ENCODE data around the gene TSPAN7. TPM values are rescaled to one million over a fixed set of nuclear protein-coding genes. Genes with fewer than 3 reads are reported as not detected.

The TSPAN7 gene
- total RNA-seq, 1 donor from 2014 or later: 122 TPM

GRCh38 chrX:38607976-38608375 lies 46.6 kb downstream of the TSPAN7 start:
- no peaks in the 10 kb centered on the region for H3K36me3 ChIP-seq
- no peaks in the 10 kb centered on the region for H3K9me3 ChIP-seq
- intact Hi-C loops (cut with DNase I): no loop called here
- H3K27me3 ChIP-seq: no peaks in the 10 kb centered on the region
- H3K27ac ChIP-seq: no peak overlapping the region
- no peak overlapping the region for H3K4me3 ChIP-seq
- H3K4me1 ChIP-seq: no peaks in the 10 kb centered on the region
- DNase-seq (ENCODE audit: low spot score in 2 of 2): no peak
- no peak for TF ChIP-seq CTCF (IDR thresholded peaks at IDR 0.05)

- intact Hi-C loops (cut with DNase I): no loop called here
- Histone ChIP-seq H3K4me3 (no peak overlapping the region), H3K36me3 (no peaks in the 10 kb centered on the region), H3K27ac (no peak overlapping the region), H3K27me3 (no peaks in the 10 kb centered on the region), H3K4me1 (no peaks in the 10 kb centered on the region), H3K9me3 (no peaks in the 10 kb centered on the region)
- DNase-seq (ENCODE audit: low spot score in 2 of 2): no peak
- TF ChIP-seq CTCF (IDR thresholded peaks at IDR 0.05): no peak
These were observed 49.5 kb downstream of the TSPAN7 start for GRCh38 chrX:38610849-38611248.

- Histone ChIP-seq H3K27ac (no peak overlapping the region), H3K27me3 (no peaks in the 10 kb centered on the region), H3K4me3 (no peak overlapping the region), H3K36me3 (no peaks in the 10 kb centered on the region), H3K9me3 (no peaks in the 10 kb centered on the region), H3K4me1 (no peaks in the 10 kb centered on the region)
- DNase-seq (ENCODE audit: low spot score in 2 of 2): no peak
- no peak for TF ChIP-seq CTCF (IDR thresholded peaks at IDR 0.05)
- intact Hi-C loops (cut with DNase I): no loop called here
These were observed 50.9 kb downstream of the TSPAN7 start for GRCh38 chrX:38612281-38612680.

GRCh38 chrX:38614485-38614884 lies 53.1 kb downstream of the TSPAN7 start:
- no peak for DNase-seq (ENCODE audit: low spot score in 2 of 2)
- Histone ChIP-seq H3K9me3 (no peaks in the 10 kb centered on the region), H3K4me3 (no peak overlapping the region), H3K36me3 (no peaks in the 10 kb centered on the region), H3K27ac (no peak overlapping the region), H3K4me1 (no peaks in the 10 kb centered on the region), H3K27me3 (no peaks in the 10 kb centered on the region)
- no peak for TF ChIP-seq CTCF (IDR thresholded peaks at IDR 0.05)
- intact Hi-C loops (cut with DNase I): no loop called here

- Histone ChIP-seq H3K4me3 (no peak overlapping the region), H3K27me3 (no peaks in the 10 kb centered on the region), H3K9me3 (no peaks in the 10 kb centered on the region), H3K4me1 (no peaks in the 10 kb centered on the region), H3K36me3 (no peaks in the 10 kb centered on the region), H3K27ac (no peak overlapping the region)
- intact Hi-C loops (cut with DNase I): no loop called here
- no peak for DNase-seq (ENCODE audit: low spot score in 2 of 2)
- TF ChIP-seq CTCF (IDR thresholded peaks at IDR 0.05): no peak
These were observed 55.6 kb downstream of the TSPAN7 start for GRCh38 chrX:38616904-38617303.

- H3K36me3 ChIP-seq: no peaks in the 10 kb centered on the region
- H3K4me1 ChIP-seq: no peaks in the 10 kb centered on the region
- no peaks in the 10 kb centered on the region for H3K27me3 ChIP-seq
- TF ChIP-seq CTCF (IDR thresholded peaks at IDR 0.05): no peak
- H3K4me3 ChIP-seq: no peak overlapping the region
- no peak overlapping the region for H3K27ac ChIP-seq
- no peaks in the 10 kb centered on the region for H3K9me3 ChIP-seq
- intact Hi-C loops (cut with DNase I): no loop called here
- no peak for DNase-seq (ENCODE audit: low spot score in 2 of 2)
These were observed 56.8 kb downstream of the TSPAN7 start for GRCh38 chrX:38618180-38618579.
